ENCODE measurements around the gene MICOS13. TPM values are rescaled to one million over a fixed set of nuclear protein-coding genes. Genes with fewer than 3 reads are reported as not detected.

The MICOS13 gene
- total and polyA plus RNA-seq, 2 donors from 2014 or later: 74.6 to 244 TPM

DNA sequence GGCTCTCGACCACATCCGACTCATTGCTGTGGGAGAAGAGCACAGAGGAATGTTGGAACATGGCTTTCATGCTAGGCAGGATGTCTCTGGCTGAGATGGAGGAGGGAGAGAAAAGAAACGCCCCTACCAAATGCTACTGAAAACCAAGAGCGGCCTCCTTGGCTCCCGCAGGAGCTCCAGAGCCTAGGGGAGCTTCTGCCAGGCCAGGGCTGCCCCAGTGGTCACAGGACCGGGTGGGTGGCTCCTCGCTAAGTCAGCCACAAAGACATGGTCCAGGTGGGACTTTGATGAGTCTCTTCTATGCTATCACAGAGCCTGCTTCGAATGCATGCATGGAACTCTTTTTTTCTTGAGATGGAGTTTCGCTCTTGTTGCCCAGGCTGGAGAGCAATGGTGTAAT is 32.9 kb upstream of the MICOS13 start:
- TF ChIP-seq, protein P1, sequence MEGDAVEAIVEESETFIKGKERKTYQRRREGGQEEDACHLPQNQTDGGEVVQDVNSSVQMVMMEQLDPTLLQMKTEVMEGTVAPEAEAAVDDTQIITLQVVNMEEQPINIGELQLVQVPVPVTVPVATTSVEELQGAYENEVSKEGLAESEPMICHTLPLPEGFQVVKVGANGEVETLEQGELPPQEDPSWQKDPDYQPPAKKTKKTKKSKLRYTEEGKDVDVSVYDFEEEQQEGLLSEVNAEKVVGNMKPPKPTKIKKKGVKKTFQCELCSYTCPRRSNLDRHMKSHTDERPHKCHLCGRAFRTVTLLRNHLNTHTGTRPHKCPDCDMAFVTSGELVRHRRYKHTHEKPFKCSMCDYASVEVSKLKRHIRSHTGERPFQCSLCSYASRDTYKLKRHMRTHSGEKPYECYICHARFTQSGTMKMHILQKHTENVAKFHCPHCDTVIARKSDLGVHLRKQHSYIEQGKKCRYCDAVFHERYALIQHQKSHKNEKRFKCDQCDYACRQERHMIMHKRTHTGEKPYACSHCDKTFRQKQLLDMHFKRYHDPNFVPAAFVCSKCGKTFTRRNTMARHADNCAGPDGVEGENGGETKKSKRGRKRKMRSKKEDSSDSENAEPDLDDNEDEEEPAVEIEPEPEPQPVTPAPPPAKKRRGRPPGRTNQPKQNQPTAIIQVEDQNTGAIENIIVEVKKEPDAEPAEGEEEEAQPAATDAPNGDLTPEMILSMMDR (IDR thresholded peaks at IDR 0.05; ENCODE audit: borderline replicate concordance, extremely low read depth, insufficient read depth): no peak
- H3K9me3 ChIP-seq (ENCODE audit: control insufficient read depth in 2 of 3, insufficient read depth in 1 of 3, low read length in 3 of 3): no peaks in the 10 kb centered on the region
- FAIRE-seq (no peak), DNase-seq (no peak)
- H3K27me3 ChIP-seq (ENCODE audit: control insufficient read depth, insufficient read depth, low read length): no peaks in the 10 kb centered on the region
- H3K4me3 ChIP-seq (ENCODE audit: low read length in 3 of 3): no peak overlapping the region
- no peak overlapping the region for H3K27ac ChIP-seq (ENCODE audit: low read depth in 2 of 2, low read length in 2 of 2)
- peaks cover 0 to 31% (median 11%) of the 10 kb centered on the region in 3 donors for H3K36me3 ChIP-seq (ENCODE audit: control insufficient read depth in 2 of 3, insufficient read depth in 3 of 3, low read length in 3 of 3)
- H3K9ac ChIP-seq (ENCODE audit: low read length in 3 of 3): no peak overlapping the region
- H3K4me1 ChIP-seq (ENCODE audit: control insufficient read depth in 2 of 3, insufficient read depth in 2 of 3, low read depth in 1 of 3, low read length in 3 of 3): peaks cover 0 to 3% (median 0%) of the 10 kb centered on the region in 3 donors
- intact Hi-C loops (cut with DNase I): no loop called here

DNA sequence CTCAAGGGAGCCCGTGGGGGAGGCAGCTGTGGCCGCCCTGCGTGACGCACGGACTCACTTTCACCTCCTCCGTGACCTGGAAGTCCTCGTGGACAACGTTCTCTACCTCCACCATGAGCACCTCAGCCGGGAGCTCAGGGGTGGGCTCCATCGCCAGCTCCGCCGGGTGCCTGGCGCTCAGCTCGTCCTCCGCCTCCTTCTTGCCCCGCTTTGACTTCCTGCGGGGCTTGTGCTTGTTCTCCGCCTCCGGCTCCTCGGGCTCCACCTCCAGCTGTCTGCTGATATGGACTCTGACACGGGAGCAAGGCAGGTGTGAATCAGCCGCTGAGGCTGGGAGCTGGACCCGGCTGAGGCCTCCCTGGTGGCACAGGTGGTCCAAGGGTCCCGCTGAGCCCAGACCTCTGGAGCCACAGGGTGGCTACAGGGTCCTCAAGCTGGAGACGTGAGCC is 31.4 kb upstream of the MICOS13 start:
- Histone ChIP-seq H3K4me1 (ENCODE audit: control insufficient read depth in 2 of 3, insufficient read depth in 2 of 3, low read depth in 1 of 3, low read length in 3 of 3) (no peaks in the 10 kb centered on the region), H3K4me3 (ENCODE audit: low read length in 3 of 3) (no peak overlapping the region), H3K9ac (ENCODE audit: low read length in 3 of 3) (no peak overlapping the region), H3K27me3 (ENCODE audit: control insufficient read depth, insufficient read depth, low read length) (no peaks in the 10 kb centered on the region), H3K36me3 (ENCODE audit: control insufficient read depth in 2 of 3, insufficient read depth in 3 of 3, low read length in 3 of 3) (peaks cover 0 to 31% (median 7%) of the 10 kb centered on the region in 3 donors), H3K9me3 (ENCODE audit: control insufficient read depth in 2 of 3, insufficient read depth in 1 of 3, low read length in 3 of 3) (no peaks in the 10 kb centered on the region), H3K27ac (ENCODE audit: low read depth in 2 of 2, low read length in 2 of 2) (no peak overlapping the region)
- TF ChIP-seq, protein P1 (IDR thresholded peaks at IDR 0.05; ENCODE audit: borderline replicate concordance, extremely low read depth, insufficient read depth): no peak
- no peak for FAIRE-seq
- no peak for DNase-seq
- intact Hi-C loops (cut with DNase I): no loop called here

- DNase-seq (no peak), FAIRE-seq (no peak)
Observed at GRCh38 chr19:5711025-5711424, 30.7 kb upstream of the MICOS13 start.

More at GRCh38 chr19:5711025-5711424, 30.7 kb upstream of the MICOS13 start:
- H3K36me3 ChIP-seq (ENCODE audit: control insufficient read depth in 2 of 3, insufficient read depth in 3 of 3, low read length in 3 of 3): peaks cover 0 to 31% (median 10%) of the 10 kb centered on the region in 3 donors
- no peak overlapping the region for H3K27ac ChIP-seq (ENCODE audit: low read depth in 2 of 2, low read length in 2 of 2)
- no peak overlapping the region for H3K9ac ChIP-seq (ENCODE audit: low read length in 3 of 3)
- H3K4me3 ChIP-seq (ENCODE audit: low read length in 3 of 3): no peak overlapping the region
- intact Hi-C loops (cut with DNase I): no loop called here
- no peaks in the 10 kb centered on the region for H3K27me3 ChIP-seq (ENCODE audit: control insufficient read depth, insufficient read depth, low read length)
- no peaks in the 10 kb centered on the region for H3K4me1 ChIP-seq (ENCODE audit: control insufficient read depth in 2 of 3, insufficient read depth in 2 of 3, low read depth in 1 of 3, low read length in 3 of 3)
- H3K9me3 ChIP-seq (ENCODE audit: control insufficient read depth in 2 of 3, insufficient read depth in 1 of 3, low read length in 3 of 3): no peaks in the 10 kb centered on the region
- TF ChIP-seq, protein P1 (IDR thresholded peaks at IDR 0.05; ENCODE audit: borderline replicate concordance, extremely low read depth, insufficient read depth): no peak

Data from kidney (tissue), 14 donors.